HG03066 (cell line): ENCODE measurements around the gene VWCE.

ENCODE experiments used
- ATAC-seq: cut with Tn5 transposase; IDR thresholded peaks from one replicate; pipeline ENCODE4 v1.9.1; 2021; ENCODE audit warnings: low read depth; ENCODE audit not compliant: unreplicated experiment

The VWCE gene

DNA sequence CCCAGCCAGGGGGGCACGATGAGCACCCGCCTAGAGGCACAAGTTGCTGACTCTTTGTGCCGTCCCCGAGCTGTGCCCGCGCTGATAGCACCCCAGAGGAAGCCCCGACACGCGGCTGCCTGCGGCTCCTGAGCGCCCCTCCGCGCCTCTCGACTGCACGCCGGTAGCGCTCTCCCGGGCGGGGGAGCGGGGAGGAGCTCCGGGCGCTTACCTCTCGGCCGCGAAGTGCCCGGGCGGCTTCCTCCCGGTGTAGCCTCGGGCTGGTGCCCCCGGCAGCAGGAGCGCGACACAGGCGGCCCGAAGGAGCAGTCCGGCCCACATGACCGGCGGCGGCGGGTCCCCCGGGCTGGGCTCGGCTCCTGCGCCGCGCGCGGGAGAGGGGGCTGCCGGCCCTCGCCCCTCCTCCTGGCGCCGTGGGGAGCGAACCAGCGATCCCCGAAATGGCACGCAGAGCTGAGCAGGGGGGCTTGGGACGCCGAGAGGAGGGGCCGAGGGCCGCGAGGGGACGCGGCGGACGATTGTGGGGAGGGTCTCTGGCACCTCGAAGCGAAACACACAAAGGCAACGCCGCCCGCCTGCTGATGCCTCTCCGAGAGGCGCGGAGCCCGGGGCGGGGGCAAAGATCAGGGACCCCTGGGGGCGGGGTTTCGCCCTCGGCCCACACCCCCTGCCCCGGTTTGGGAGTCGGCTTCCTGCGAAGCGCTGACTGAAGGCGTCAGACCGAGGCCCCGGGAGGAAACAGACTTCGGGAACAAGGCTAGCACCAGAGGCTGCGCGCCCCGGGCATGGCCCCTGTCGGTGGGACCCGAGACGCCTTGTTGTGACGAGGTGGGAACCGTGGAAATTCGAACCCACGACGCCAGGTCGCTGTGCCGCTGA is at the start of gene VWCE:
Gene VWCE, minus strand, starts transcription at position 600 of the 879 bp plus-strand sequence. Its CDS starts 279 bp downstream, at position 321.
- ATAC-seq = peak; percentile 78

DNA sequence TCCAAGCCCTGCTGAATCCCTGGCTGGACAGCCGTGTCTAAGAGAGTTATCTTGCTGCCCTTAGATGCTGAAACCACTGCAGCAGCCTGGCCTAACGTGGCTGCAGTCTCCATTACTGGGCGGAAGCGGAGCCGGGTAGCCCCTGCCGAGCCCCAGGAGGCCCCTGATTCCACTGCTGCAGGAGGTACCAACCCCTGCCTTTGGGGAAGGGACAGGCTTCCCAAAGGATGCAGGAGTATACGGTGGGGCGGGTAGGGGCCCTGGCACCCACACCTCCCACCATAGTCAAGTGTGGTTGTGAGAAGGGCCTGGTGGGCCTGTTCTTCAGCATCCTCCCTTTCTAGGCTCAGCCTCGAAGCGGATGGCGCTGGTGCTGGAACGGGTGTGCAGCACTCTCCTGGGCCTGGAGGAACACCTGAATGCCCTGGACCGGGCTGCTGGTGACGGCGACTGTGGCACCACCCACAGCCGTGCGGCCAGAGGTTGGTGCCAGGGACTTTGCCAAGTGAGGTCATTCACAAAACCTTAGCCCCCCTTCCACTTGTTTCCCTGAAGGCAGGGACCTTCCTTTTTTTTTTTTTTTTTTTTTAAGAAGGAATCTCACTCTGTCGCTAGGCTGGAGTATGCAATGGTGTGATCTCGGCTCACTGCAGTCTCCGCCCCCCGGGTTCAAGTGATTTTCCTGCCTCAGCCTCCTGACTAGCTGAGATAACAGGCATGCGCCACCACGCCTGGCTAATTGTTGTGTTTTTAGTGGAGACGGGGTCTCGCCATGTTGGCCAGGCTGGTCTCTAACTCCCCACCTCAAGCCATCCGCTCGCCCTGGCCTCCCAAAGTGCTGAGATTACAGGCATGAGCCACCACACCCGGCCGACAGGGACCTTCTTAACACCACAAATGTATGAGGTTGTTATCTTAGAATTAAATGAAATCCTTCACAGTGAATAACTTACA is 49.0 kb upstream of the VWCE start:
- no peak for ATAC-seq

GRCh38 chr11:61342207-61342803 is 47.2 kb upstream of the VWCE start:
- no peak for ATAC-seq

GRCh38 chr11:61341706-61342105 is 46.6 kb upstream of the VWCE start:
- ATAC-seq = no peak

GRCh38 chr11:61340979-61341378 is 45.9 kb upstream of the VWCE start:
- ATAC-seq = no peak

DNA sequence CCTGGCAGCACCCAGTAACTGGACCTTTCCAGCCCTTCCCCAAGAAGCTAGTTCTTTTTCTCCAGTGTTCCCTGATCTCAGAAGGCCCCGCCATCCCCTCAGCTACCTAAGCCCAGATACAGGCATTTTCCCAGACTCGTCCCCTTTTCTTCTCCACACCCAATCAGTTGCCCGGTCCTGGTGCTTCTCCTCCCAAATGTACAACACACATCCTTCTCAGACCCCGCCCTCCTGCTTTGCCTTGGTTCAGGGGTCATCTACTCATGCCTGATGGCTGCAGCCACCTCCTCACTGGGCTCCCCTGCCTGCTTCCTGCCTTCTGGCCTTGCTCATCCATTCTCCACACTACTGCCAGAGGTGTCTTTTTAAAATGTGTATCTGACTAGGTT is 44.4 kb upstream of the VWCE start:
- no peak for ATAC-seq

- ATAC-seq = no peak
Observed at GRCh38 chr11:61338783-61339489, 43.8 kb upstream of the VWCE start.

DNA sequence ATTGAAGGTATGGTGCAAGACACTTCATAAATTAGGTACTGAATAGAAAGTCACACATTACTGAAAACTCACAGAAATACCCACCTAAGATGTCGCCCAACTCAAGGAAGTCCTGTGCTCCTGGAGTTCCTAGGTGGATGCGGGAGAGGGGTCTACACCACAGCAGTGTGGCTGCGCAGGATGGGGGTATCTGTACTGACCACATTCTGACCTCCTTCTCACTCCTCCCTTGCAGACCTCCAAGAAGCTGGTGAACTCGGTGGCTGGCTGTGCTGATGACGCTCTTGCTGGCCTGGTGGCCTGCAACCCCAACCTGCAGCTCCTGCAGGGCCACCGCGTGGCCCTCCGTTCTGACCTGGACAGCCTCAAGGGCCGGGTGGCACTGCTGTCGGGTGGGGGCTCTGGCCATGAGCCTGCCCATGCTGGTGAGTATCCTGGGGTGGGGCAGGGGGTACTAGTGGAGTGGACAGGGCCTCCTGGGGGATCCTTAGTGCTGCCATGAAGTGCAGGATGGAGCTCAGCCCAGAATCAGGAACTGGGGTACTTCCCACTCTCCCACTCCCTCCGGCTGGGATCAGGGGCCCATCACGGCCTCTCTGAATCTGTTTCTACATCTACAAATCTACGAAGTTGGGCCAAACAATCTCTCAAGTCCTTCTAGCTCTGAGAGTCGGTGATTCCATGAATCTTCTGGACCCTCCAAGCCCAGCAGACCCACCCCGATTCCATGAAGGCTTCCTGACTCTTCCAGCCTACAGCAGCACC is 42.8 kb upstream of the VWCE start:
- ATAC-seq = no peak

GRCh38 chr11:61336171-61336935 is 41.2 kb upstream of the VWCE start:
- peak; percentile 44 for ATAC-seq

- ATAC-seq = no peak
Observed at GRCh38 chr11:61335355-61335710, 40.2 kb upstream of the VWCE start.

- ATAC-seq = no peak
Observed at GRCh38 chr11:61334434-61335354, 39.6 kb upstream of the VWCE start.

DNA sequence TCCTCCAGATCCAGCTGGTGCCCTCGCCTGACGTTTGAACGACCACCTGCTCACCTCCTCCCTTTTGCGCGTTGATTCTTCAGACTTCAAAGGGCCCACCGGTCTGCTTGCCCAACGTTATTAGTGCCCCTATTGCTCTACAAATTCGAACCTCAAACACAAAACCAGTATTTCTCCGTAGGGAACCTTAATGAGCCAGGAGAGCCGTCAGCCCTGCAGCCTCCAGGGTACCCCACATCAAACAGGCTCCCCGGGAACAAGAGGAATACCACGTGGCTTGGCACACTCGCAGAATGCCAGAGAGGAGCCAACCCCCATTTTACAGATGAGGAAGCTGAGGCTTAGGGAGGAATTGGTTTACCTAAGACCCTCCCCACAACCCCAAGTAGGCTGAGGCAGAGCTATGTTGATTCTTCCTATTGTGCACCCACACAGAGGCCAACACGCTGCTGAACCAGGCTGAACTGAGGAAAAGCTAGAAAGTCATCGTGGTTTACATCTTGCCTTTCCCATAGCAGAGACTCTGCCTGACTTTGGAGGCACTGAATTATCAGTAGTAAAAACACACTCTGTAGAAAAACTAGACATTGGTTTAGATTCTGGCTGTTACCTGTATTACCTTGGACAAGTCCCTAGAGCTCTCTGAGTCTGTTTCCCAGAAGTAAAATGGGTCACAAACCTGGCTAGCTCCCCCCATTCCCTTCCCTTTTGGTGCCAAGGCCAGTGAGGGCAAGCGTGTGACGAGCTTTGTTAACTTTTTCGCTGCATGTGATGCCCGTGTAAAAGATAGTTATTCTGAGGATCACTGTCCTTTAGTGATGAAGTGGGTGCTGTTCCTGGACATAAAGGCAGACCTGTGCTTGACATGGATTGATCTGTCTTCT is 38.7 kb upstream of the VWCE start:
- ATAC-seq = no peak

- ATAC-seq = peak; percentile 93
Observed at GRCh38 chr11:61332797-61333549, 37.9 kb upstream of the VWCE start, which contains the start of the genes DDB1 and TKFC. Gene DDB1, minus strand, starts transcription at chr11:61333105. Its CDS starts 137 bp downstream, at chr11:61332968. Gene TKFC, plus strand, starts transcription at chr11:61333228. Its CDS starts 1,501 bp downstream, at chr11:61334729.

DNA sequence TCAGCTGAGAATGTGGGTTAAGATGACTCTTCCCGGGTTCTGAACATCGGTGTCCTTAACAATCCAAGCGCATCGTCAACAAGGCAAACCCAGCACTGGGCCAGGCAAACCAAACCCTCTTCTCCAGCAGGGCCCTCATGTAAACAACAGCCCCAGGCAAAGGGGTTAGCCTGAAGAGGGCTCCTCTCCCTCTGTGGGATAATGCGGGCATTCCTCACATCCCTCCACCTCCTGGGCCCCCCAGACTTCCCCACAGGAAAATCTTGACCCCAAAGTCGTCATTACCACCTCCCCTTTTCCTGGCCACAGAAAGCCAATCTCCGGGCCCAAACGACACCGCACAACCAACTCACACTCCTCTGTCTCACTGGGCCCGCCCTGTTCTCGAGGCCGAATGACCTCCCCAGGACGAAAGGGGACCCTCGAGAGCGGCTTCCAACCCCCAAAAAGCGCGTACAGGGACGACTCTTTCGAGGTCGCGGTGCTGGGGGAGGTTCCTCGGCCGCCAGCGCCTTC is 37.2 kb upstream of the VWCE start:
- ATAC-seq = peak; percentile 9

GRCh38 chr11:61331651-61332050 is 36.5 kb upstream of the VWCE start:
- ATAC-seq = no peak

GRCh38 chr11:61329871-61330270 is 34.8 kb upstream of the VWCE start:
- no peak for ATAC-seq
